ENCODE measurements around the gene PITX2. TPM values are rescaled to one million over a fixed set of nuclear protein-coding genes. Genes with fewer than 3 reads are reported as not detected.

The PITX2 gene
- total RNA-seq, 1 experiment from 2014 or later, result 8.5 TPM

- H4K20me1 ChIP-seq (ENCODE audit: control insufficient read depth, insufficient read depth, insufficient read length), result no peaks in the 10 kb centered on the region
- H2AK5ac ChIP-seq (ENCODE audit: insufficient read length, low read length), result no peak overlapping the region
- H3K27ac Mint-ChIP-seq, result no peak overlapping the region
- H2BK120ac ChIP-seq (ENCODE audit: low read depth, low read length, poor library complexity, severe bottlenecking), result no peak overlapping the region
- no peak overlapping the region for H3K4ac ChIP-seq (ENCODE audit: low read depth, low read length)
- H3T11ph ChIP-seq (ENCODE audit: low read length), result no peak overlapping the region
- H2BK12ac ChIP-seq (ENCODE audit: insufficient read length, low read depth, low read length), result no peak overlapping the region
- H2BK15ac ChIP-seq (ENCODE audit: low read depth, low read length), result no peak overlapping the region
- no peaks in the 10 kb centered on the region for H3K23me2 ChIP-seq (ENCODE audit: insufficient read length, low read depth, low read length, poor library complexity, severe bottlenecking)
- no CpG with 5 or more reads among the region's 2 CpGs for WGBS (ENCODE audit: extremely low coverage, insufficient read length, low lambda C conversion rate)
- no peak overlapping the region for H4K91ac ChIP-seq (ENCODE audit: insufficient read length, low read depth, low read length)
- no peak for DNase-seq
- H3K9me3 Mint-ChIP-seq, result peaks cover 0 to 10% of the 10 kb centered on the region in 2 experiments; a peak in 3 of 5 replicates
- H3K27ac ChIP-seq (ENCODE audit: insufficient read length, low read depth, low read length), result no peak overlapping the region
- no peak overlapping the region for H2BK20ac ChIP-seq (ENCODE audit: low read depth, low read length, poor library complexity, severe bottlenecking)
- H2BK5ac ChIP-seq (ENCODE audit: insufficient read length, low read length), result no peak overlapping the region
- no peaks in the 10 kb centered on the region for H3K9me3 ChIP-seq (ENCODE audit: control insufficient read depth, low read depth, low read length)
- H3K18ac ChIP-seq (ENCODE audit: insufficient read length, low read depth, low read length), result no peak overlapping the region
- no peak overlapping the region for H3K9ac ChIP-seq (ENCODE audit: extremely low read depth, insufficient read length, low read length)
- no peaks in the 10 kb centered on the region for H3K27me3 ChIP-seq (ENCODE audit: insufficient read depth, low read length)
- H3K56ac ChIP-seq (ENCODE audit: insufficient read length, low read depth, low read length), result no peak overlapping the region
- no peaks in the 10 kb centered on the region for H3K4me1 ChIP-seq (ENCODE audit: insufficient read depth, low read length)
- H3K4me1 Mint-ChIP-seq, result no peaks in the 10 kb centered on the region
- H4K8ac ChIP-seq (replicated peaks; ENCODE audit: insufficient read length, low read depth, low read length), result no peak overlapping the region
- H3K23ac ChIP-seq (ENCODE audit: insufficient read length, low read depth, low read length), result no peak overlapping the region
- H3K36me3 Mint-ChIP-seq (ENCODE audit: insufficient read depth in 1 of 3, low read depth in 3 of 3), result peaks cover 0 to 23% (median 0%) of the 10 kb centered on the region in 3 experiments; a peak in 4 of 7 replicates
- H3K79me2 ChIP-seq (ENCODE audit: insufficient read depth, low read length), result no peaks in the 10 kb centered on the region
- no peak overlapping the region for H4K5ac ChIP-seq (ENCODE audit: insufficient read length, low read depth, low read length)
- no peak overlapping the region for H2AFZ ChIP-seq (ENCODE audit: low read length)
- H3K79me1 ChIP-seq (ENCODE audit: insufficient read depth, low read depth, low read length, poor library complexity, severe bottlenecking), result no peaks in the 10 kb centered on the region
- TF ChIP-seq CTCF (conservative IDR thresholded peaks at IDR 0.05), result no peak
- no peak overlapping the region for H3K14ac ChIP-seq (ENCODE audit: insufficient read depth, low read length)
- no peaks in the 10 kb centered on the region; the same call in 1 of the 2 replicates for H3K27me3 Mint-ChIP-seq (ENCODE audit: low read depth)
- H3K4me3 Mint-ChIP-seq, result no peak overlapping the region
- H3K4me2 ChIP-seq (ENCODE audit: insufficient read depth, insufficient read length, low read length), result no peak overlapping the region
Measured at GRCh38 chr4:110596431-110596830, 26.4 kb downstream of the PITX2 start.

Data from H9 (cell line).